HUES64 (cell line): Measurements from ENCODE around the gene NKAP.

Experiments used
- H3K27ac ChIP-seq: 2 replicates; pipeline ENCODE4 v1.7.0; 2013; ENCODE audit warnings: low read depth, low read length, inconsistent platforms
- H3K27me3 ChIP-seq: 2 replicates; pipeline ENCODE4 v1.6.1; 2013; ENCODE audit warnings: mild to moderate bottlenecking, low read length; ENCODE audit not compliant: insufficient read depth
- H3K36me3 ChIP-seq: 2 replicates; pipeline ENCODE4 v1.6.1; 2013; ENCODE audit warnings: mild to moderate bottlenecking, low read length; ENCODE audit not compliant: insufficient read depth
- H3K4me1 ChIP-seq: 2 replicates; pipeline ENCODE4 v1.6.1; 2013; ENCODE audit warnings: mild to moderate bottlenecking, low read length, moderate library complexity; ENCODE audit not compliant: insufficient read depth
- H3K4me3 ChIP-seq: 2 replicates; pipeline ENCODE4 v1.5.1; 2013; ENCODE audit warnings: mild to moderate bottlenecking, low read length, moderate library complexity
- H3K9ac ChIP-seq: 2 replicates; pipeline ENCODE4 v1.6.1; 2013; ENCODE audit warnings: mild to moderate bottlenecking, low read depth, low read length
- H3K9me3 ChIP-seq: 2 replicates; pipeline ENCODE4 v1.6.1; 2013; ENCODE audit warnings: low read depth, low read length; ENCODE audit not compliant: insufficient read depth
- WGBS: fragments of 150-250, 120-280 bp; methylation state at CpG from one replicate; pipeline ENCODE4 v1.1.7; 2013; ENCODE audit warnings: missing lambda C conversion rate; 5-methylcytosine and 5-hydroxymethylcytosine counted together

The NKAP gene

DNA sequence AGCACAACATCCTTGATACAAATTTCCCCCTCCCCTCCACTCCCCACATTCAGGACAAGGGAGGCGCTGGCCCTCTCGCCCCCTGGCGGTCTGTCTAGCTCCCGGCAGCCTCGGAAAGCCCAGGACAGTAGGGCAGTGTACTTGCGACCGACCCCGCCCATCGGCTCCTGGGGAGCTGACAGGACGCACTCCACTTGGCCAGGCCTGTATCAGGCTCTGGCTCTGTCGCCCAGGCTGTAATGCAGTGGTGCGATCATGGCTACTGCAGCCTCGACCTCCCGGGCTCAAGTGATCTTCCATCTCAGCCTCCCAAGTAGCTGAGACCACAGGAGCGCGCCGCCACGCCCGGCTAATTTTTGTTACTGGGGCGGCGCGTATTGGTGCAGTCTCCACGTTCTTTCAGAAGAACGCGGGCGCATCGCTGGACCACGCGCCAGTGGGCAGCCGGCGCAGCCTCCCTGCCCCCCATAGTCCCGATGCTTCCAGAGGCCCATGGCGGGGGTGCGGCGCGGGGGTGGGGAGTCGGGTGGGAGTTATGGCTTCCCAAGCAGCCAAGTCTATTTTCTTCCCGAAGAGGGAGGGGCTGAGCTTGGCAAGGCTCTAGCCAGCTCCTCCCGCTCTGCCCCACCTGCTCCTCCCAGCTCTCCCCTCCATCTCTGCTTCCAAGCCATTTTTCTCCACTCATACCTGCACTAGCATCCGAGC, 55.7 kb downstream of the NKAP start:
- no peaks in the 10 kb centered on the region for H3K27me3 ChIP-seq
- H3K9ac ChIP-seq: no peak overlapping the region
- under 1% methylated on average over 38 of the region's 40 CpGs for WGBS
- no peaks in the 10 kb centered on the region for H3K36me3 ChIP-seq
- no peaks in the 10 kb centered on the region for H3K9me3 ChIP-seq
- H3K4me3 ChIP-seq: peak overlapping the region; percentile 70
- H3K27ac ChIP-seq: no peak overlapping the region
- H3K4me1 ChIP-seq: no peaks in the 10 kb centered on the region

DNA sequence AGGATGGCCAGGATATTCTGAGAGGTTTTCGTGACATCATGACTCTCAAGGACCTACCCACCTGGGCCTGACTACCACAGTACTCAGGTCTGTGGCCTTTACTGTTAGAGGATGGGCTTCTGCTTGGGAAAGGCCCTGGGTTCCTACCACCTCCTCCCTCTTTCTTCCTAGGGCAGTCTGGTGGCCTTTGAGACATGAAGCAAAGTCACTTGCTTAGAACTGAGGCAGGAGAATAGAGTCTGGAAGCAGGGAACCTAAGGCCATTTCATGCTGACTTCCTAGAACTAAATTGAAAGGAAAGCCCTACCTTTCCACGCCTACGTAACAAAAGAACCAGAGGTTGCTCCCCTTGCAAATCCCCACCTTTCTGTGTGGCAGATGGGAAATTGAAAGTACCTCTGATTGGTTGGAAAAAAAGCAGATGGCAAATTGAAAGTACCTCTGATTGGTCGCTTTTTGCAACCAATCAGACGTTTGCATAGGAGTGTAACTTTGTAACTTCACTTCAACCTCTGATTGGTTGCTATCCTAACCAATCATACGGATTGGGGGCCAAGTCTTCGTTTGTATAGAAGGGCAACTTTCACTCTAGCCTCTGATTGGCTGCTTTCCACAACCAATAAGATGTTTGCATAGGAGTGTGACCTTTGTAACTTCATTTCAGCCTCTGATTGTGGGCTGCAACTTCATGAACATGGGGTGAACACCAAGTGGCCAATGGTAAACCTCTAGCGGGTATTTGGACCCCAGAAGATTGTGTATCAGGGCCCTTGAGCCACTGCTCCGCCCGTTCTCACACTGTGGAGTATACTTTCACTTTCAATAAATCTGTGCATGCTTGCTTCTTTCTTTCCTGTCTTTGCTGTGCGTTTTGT, 57.8 kb downstream of the NKAP start:
- H3K9me3 ChIP-seq: no peaks in the 10 kb centered on the region
- H3K9ac ChIP-seq: no peak overlapping the region
- no peak overlapping the region for H3K4me3 ChIP-seq
- no peaks in the 10 kb centered on the region for H3K36me3 ChIP-seq
- 90% methylated on average over 10 of the region's 11 CpGs for WGBS
- no peaks in the 10 kb centered on the region for H3K27me3 ChIP-seq
- H3K4me1 ChIP-seq: no peaks in the 10 kb centered on the region
- no peak overlapping the region for H3K27ac ChIP-seq

DNA sequence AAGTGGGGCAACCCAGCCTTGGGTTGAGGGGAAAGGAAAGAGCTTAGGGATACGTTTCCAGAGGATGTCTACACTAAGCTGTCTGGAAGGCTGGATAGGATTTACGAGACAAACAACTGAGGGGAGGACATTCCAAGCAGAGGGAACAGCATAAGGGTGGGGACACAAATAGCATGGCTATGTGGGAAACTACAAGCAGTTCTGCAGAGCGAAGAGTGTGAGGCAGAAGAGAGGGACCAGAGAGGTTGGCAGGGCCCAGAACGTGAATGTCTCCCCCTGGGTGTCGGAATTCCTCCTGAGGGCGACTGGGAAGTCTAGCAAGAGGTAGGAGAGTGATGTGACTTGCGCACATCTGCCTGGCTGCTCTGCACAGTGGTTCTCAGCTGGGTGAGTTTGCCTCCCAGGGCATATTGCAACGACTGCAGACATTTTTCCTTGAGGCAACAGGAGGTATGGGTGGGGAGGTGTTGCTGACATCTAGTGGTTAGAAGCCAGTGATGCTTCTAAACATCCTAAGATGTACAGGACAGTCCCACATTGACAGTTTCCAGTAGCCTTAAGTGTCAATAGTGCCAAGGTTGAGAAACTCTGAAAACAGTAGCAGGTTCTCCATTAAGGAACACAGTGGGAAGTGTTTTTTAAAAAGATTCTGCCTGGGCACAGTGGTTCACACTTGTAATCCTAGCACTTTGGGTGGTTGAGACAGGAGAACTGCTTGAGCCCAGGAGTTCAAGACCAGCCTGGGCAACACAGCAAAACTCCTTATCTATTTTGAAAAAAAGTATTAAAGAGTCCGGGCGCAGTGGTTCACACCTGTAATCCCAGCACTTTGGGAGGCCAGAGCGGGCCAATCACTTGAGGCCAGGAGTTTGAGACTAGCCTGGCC, 62.8 kb downstream of the NKAP start:
- no peak overlapping the region for H3K4me3 ChIP-seq
- H3K9me3 ChIP-seq: no peaks in the 10 kb centered on the region
- no peaks in the 10 kb centered on the region for H3K4me1 ChIP-seq
- no peak overlapping the region for H3K27ac ChIP-seq
- WGBS: 66% methylated on average over 11 of the region's 11 CpGs
- no peak overlapping the region for H3K9ac ChIP-seq
- H3K36me3 ChIP-seq: peaks cover 14% of the 10 kb centered on the region
- no peaks in the 10 kb centered on the region for H3K27me3 ChIP-seq

DNA sequence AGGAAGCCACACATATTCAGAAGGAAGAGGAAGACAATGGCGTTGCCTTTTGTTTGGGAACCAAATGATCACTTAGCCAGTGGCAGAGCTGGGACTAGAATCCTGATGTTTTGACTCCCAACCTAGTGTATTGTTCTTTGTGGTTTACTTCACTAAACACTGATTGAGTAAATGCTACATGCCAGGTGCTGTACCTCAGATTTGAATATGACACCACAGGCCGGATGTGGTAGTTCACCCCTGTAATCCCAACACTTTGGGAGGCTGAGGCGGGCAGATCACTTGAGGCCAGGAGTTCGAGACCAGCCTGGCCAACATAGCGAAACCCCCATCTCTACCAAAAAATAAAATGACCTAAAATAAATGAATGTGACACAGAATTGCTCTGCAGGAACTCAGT, 63.5 kb downstream of the NKAP start:
- Histone ChIP-seq H3K9me3 (no peaks in the 10 kb centered on the region), H3K9ac (no peak overlapping the region), H3K36me3 (peaks cover 18% of the 10 kb centered on the region), H3K27me3 (no peaks in the 10 kb centered on the region), H3K27ac (no peak overlapping the region), H3K4me1 (no peaks in the 10 kb centered on the region), H3K4me3 (no peak overlapping the region)
- WGBS: 95% methylated on average over 4 of the region's 5 CpGs

DNA sequence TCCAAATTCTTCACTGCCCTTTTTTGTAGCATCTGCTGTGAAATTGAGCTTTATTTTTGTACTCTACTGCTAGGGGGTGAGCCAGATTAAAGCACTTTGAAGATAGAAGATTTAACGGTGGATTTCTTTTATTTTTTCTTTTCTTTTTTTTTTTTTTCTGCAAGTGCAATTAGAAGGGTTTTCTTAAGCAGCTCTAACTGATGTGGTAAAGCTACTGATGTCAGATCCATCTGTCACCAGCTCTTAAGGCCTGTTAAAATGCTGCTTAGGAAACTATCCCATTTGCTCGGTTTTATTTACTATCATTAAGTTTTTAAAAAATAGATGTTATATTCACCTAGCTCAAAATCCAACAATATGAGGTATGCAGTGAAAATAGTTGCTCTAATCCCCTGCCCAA, 64.8 kb downstream of the NKAP start:
- Histone ChIP-seq H3K36me3 (peaks cover 23% of the 10 kb centered on the region), H3K9me3 (no peaks in the 10 kb centered on the region), H3K4me3 (no peak overlapping the region), H3K27me3 (no peaks in the 10 kb centered on the region), H3K27ac (no peak overlapping the region), H3K4me1 (no peaks in the 10 kb centered on the region), H3K9ac (no peak overlapping the region)
- no CpG with 5 or more reads among the region's 2 CpGs for WGBS

DNA sequence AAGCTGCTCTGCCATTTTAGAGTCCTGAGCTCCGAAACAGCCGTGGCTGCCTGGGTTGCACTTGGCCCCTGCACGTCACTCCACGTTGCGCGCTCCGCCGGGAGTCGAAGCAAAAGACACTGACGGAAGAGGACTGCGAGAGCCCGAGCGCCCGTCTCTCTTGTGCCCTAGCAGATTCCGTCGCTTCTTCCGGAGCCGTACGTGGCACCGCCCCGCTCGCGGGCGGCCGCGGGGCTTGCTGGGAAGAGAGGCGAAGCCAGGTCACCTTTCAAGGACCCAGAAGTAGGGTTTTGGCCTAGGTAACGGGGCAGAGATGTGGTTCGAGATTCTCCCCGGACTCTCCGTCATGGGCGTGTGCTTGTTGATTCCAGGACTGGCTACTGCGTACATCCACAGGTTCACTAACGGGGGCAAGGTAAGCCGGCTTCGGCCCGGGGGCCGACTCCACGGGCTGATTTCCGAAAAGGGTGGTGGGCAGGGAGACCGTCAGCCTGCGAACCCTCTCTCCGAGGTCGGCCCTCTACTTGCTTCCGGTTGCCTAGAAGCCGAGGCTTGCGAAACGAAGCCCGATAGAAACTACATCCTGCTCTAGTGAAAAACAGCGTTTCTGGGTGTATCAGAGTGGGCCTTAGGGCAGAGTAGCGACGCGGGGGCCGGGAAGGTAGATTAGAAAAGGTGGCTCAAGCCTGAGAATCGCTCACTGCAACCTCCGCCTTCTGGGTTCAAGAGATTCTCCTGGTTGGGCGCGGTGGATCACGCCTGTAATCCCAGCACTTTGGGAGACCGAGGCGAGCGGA, 71.8 kb downstream of the NKAP start, which contains the start of the genes NDUFA1 and RNF113A:
Gene NDUFA1 (plus strand): TSS at position 234 of the 797 bp plus-strand sequence. CDS start 80 bp downstream, at position 314.
Gene RNF113A (minus strand): TSS at position 135 of the 797 bp plus-strand sequence. CDS start 120 bp downstream, at position 15.
- Histone ChIP-seq H3K4me1 (no peaks in the 10 kb centered on the region), H3K27me3 (no peaks in the 10 kb centered on the region), H3K27ac (peak within 1 kb of the TSS; percentile 93), H3K36me3 (peaks cover 16% of the 10 kb centered on the region), H3K9ac (peak within 1 kb of the TSS; percentile 77), H3K9me3 (no peaks in the 10 kb centered on the region), H3K4me3 (peak within 1 kb of the TSS; percentile 91)
- under 1% methylated on average over 62 of the region's 62 CpGs for WGBS

DNA sequence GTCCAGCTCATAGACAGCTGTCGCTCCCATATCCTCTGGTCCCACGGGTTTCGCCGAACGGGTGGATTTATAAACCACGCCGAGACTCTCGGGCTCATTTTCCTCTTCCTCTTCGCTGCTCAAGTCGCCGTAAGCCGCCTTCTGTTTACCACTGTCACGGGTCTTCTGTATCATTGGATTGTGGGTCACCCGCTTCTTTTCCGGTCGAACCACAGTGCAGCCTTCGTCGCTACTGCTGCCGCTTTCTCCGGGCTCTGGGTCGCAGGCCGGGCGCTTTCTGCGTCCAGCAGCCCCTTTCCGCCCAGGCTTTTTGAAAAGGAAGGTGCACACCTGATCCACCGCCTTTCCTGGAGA, 72.3 kb downstream of the NKAP start:
- H3K4me3 ChIP-seq: peak overlapping the region; percentile 91
- no peaks in the 10 kb centered on the region for H3K27me3 ChIP-seq
- peak overlapping the region; percentile 77 for H3K9ac ChIP-seq
- H3K4me1 ChIP-seq: no peaks in the 10 kb centered on the region
- H3K27ac ChIP-seq: peak overlapping the region; percentile 93; the same call in 1 of the 2 replicates
- WGBS: under 1% methylated on average over 26 of the region's 26 CpGs
- H3K36me3 ChIP-seq: peaks cover 12% of the 10 kb centered on the region
- no peaks in the 10 kb centered on the region for H3K9me3 ChIP-seq
